ENCODE data around the gene GALNT9.

Gene GALNT9

GRCh38 chr12:132344181-132344580 lies 14.8 kb upstream of the GALNT9 start:
- DNase-seq (ENCODE audit: low read depth): no peak

GRCh38 chr12:132343294-132344004 lies 14.1 kb upstream of the GALNT9 start:
- no peak for DNase-seq (ENCODE audit: low read depth)

GRCh38 chr12:132342251-132343227 lies 13.2 kb upstream of the GALNT9 start:
- DNase-seq (ENCODE audit: low read depth): no peak

DNA sequence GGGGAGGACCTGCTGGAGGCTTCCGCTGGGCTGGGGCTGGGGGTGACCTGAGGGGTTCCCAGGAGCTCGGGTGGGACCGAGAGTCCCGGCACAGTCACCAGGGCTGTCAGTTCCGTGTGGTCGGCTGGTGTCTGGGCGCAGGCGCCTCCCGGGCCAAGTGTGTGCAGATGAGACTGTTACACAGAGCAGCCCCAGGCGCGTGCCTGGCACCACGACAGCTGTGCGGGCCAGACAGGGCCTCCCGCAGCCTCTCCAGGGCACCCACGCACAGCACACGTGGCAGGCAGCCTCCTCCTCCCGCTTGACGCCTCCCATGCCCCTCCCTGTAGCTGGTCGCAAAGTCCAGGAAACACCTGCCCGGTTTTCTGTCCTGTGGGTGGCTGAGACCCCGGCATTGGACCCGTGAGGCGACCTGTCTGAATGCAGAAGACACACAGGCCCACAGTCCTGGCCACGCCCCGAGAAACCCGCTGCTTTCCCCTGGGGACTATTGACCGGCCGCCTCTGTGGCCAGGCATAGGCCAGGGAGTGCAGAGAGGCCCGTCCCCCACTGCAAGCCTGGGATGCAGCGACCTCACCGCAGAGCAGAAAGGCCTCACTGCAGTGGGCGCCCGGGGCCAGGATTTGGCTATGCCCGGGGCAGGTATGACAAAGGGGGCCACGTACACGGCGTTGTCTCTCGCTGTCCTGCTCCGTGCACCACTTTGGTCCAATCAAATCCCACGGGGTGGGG lies 12.1 kb upstream of the GALNT9 start:
- DNase-seq (ENCODE audit: low read depth): no peak

GRCh38 chr12:132340266-132341035 lies 11.1 kb upstream of the GALNT9 start:
- DNase-seq (ENCODE audit: low read depth): no peak

DNA sequence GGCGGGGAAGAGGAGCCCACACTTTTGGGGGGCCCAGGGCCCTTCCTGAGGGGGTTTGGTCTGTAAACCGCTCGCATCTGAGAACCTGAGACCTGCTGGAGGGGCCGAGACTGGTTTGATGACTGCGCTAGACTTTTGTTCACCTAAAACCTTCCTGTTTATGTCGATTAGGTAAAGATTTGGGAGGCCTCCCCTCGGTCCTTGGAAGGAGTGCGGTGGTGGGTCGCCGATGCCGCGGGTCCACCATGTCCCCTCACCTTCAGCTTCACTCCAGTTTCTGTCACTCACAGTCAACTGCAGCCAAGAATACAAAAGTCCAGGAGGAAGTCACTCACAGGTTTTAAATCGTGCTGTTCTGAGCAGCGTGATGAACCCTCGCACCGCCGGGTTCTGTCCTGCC lies 10.5 kb upstream of the GALNT9 start:
- no peak for DNase-seq (ENCODE audit: low read depth)

- no peak for DNase-seq (ENCODE audit: low read depth)
Observed at GRCh38 chr12:132338781-132339180, 9.4 kb upstream of the GALNT9 start.

GRCh38 chr12:132338311-132338710 lies 8.9 kb upstream of the GALNT9 start:
- DNase-seq (ENCODE audit: low read depth): no peak

GRCh38 chr12:132337557-132337956 lies 8.2 kb upstream of the GALNT9 start:
- no peak for DNase-seq (ENCODE audit: low read depth)

DNA sequence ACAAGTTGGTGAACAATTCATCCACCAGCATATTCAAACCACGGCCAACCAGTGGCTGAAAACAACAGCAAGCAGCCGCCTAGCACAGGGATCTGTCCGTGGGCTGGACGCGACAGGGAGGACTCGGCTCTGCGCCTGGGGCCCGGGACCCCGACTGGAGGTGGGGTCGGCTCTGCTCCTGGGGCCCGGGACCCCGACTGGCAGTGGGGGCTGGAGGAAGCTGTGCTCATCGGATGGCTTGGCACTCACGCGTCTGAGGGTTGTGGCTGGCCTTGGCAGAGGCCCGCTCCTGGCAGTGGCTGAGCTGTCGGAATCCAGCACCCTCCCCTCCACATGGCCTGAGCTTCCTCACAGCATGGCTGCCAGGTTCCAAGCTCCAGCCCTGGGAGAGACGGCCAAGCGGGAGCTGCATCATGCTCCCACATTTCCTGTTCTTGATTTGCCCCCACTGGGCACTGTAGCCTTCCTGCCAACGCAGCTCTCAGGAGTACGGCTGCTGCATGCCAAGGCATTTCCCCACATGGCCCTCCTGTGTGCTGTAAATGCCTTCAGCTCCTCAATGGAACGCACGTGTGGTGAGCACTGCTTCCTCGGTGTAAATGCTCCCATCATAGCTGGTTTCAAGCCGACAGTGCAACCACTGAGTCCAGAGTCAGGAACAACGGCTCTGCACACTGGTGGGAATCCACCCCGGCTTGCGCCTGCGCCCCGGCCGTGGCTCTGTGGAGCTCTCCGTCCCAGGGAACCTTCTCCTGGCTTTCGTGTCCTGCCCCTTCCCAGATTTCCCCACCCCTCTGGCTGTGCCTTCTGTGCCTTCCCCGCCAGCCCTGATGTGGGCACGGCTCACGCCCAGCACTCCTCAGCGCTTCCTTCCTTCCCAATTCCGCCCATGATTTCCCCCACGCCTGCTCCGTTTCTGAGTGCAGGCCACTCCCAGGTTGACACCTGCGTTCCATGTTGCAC lies 7.3 kb upstream of the GALNT9 start:
- DNase-seq (ENCODE audit: low read depth): no peak

GRCh38 chr12:132335179-132335756 lies 5.9 kb upstream of the GALNT9 start:
- no peak for DNase-seq (ENCODE audit: low read depth)

DNA sequence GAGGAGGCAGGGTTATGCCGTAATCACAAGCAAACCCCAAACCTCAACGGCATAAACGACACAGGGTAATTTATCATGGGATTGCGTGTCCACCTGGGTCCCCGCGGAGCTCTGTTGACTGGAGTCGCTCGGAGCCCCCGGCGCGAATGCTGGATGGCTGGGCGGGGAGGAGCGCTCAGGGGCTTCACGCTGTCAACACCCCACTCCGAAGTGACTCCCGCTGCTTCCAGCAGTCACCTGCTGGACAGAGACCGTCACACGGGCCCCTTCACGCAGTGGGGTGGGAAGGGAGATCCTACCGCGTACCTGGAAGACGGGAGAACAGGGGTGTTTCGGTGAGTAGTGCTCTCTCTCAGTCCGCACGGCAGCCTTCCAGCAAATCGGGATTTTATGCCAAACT lies 4.4 kb upstream of the GALNT9 start:
- no peak for DNase-seq (ENCODE audit: low read depth)

GRCh38 chr12:132333273-132333672 lies 3.9 kb upstream of the GALNT9 start:
- no peak for DNase-seq (ENCODE audit: low read depth)

GRCh38 chr12:132330549-132330881 lies 1.1 kb upstream of the GALNT9 start:
- no peak for DNase-seq (ENCODE audit: low read depth)

GRCh38 chr12:132329720-132330548 lies 545 bp upstream of the GALNT9 start:
- no peak for DNase-seq (ENCODE audit: low read depth)

GRCh38 chr12:132328282-132329029 lies 933 bp downstream of the GALNT9 start:
- DNase-seq (ENCODE audit: low read depth): no peak

DNA sequence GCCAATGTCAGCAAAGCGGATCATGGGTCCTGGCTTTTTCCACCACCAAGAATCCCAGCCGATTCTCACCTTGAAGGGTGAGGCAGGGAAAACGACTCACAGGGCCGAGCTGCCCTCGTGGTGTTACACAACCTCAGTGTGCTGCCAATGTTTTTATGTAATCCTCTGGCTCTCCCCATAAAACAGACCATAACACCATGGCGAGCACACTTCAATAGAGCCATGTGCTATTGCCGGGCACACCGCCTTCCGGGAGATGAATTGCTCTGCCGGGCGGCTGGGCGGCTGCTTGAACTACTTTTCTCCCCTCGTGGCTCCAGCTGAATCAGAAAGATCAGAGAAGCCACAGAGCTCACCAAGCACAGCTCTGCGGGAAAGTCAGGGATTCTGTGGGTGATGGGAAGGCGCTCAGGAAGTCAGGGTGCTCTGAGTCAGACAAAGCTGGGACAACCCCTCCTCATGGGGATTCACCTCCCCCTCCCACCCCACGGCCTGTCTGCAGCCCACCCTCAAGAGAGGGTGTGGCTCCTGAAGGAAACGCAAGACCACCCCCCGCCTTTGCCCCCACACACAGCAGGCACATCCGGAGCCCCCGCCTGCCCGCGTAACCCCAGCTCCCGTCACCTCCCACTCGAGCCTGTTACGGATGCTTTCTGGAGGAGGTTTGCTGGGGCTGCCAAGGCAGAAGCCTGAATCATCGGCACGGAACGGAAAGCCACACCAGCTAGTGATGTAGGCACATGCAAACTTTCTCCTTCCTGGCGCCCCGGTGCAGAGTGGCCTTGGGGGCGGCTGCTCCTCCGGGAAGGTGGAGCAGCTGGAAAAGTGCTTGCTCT lies 1.8 kb downstream of the GALNT9 start:
- peak; percentile 24 for DNase-seq (ENCODE audit: low read depth)

DNA sequence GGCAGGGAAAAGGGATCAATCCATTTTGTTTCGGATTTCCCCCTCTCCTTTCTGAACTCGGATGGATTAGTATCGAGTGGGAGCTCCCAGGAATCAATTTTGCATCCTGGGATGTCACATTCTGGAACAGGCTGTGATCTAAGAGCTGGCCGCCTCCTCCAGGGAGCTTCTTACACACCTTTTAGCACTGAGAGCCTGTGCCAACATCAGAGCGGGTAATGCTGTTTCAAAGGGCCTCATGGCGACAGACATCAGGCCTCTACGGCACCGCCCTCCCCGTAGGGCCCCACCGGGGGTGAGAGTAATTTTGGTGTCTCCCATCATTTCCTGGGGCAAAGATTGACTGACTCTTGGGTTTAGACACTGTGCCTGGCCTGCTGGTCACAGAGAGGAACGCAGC lies 2.7 kb downstream of the GALNT9 start:
- DNase-seq (ENCODE audit: low read depth): no peak
